H1 (cell line): Measurements from ENCODE around the gene TANC1. TPM values are rescaled to one million over a fixed set of nuclear protein-coding genes. Genes with fewer than 3 reads are reported as not detected.

ENCODE experiments used
- CTCF ChIA-PET: fragments of 300-600 bp; sonication (Branson Sonifier 250); formaldehyde crosslinking; loops from one replicate; lab custom pipeline; 2021; ENCODE audit not compliant: partially characterized antibody; lab: Charles Lee
- POLR2A ChIA-PET: fragments of 300-600 bp; sonication (Branson Sonifier 250); formaldehyde crosslinking; loops from one replicate; lab custom pipeline; 2021; ENCODE audit warnings: inconsistent platforms; ENCODE audit not compliant: partially characterized antibody; lab: Charles Lee
- DNase-seq, 2 experiments: peaks; one replicate each; pipeline versions ENCODE4 v3.0.0 to v3.0.0-alpha.2; 2010 to 2022; ENCODE audit warnings: low spot score in 2 of 2, low read depth in 1 of 2, mixed read lengths in 1 of 2
- FAIRE-seq: peaks from 2 replicates; lab custom pipeline; 2011; peaks lifted over from hg19 to GRCh38; lab: Jason Lieb, UNC
- H2AFZ ChIP-seq: 2 replicates; pipeline ENCODE4 v1.8.1; 2012; ENCODE audit warnings: low read length, inconsistent platforms
- H2AK5ac ChIP-seq: 2 replicates; pipeline ENCODE4 v1.6.1; 2013; ENCODE audit warnings: low read depth, low read length
- H2BK120ac ChIP-seq: replicated peaks from 2 replicates; pipeline ENCODE3; 2013; ENCODE audit warnings: low read depth, low read length, inconsistent platforms
- H2BK12ac ChIP-seq: 2 replicates; pipeline ENCODE4 v1.6.1; 2013; ENCODE audit warnings: low read depth, low read length
- H2BK15ac ChIP-seq: 2 replicates; pipeline ENCODE4 v1.6.1; 2013; ENCODE audit warnings: low read length
- H2BK20ac ChIP-seq: 2 replicates; pipeline ENCODE4 v1.6.1; 2013; ENCODE audit warnings: low read length
- H2BK5ac ChIP-seq: 2 replicates; pipeline ENCODE4 v1.6.1; 2013; ENCODE audit warnings: low read depth, low read length
- H3K14ac ChIP-seq: 2 replicates; pipeline ENCODE4 v1.6.1; 2013; ENCODE audit warnings: inconsistent platforms; ENCODE audit not compliant: insufficient read length
- H3K18ac ChIP-seq: 2 replicates; pipeline ENCODE4 v1.6.1; 2013; ENCODE audit warnings: low read length; ENCODE audit errors: extremely low read depth
- H3K23ac ChIP-seq: 2 replicates; pipeline ENCODE4 v1.6.1; 2013; ENCODE audit warnings: inconsistent platforms; ENCODE audit not compliant: insufficient read length
- H3K23me2 ChIP-seq: 2 replicates; pipeline ENCODE4 v1.6.1; 2013; ENCODE audit warnings: low read depth, low read length
- H3K27ac ChIP-seq: 2 replicates; pipeline ENCODE4 v1.6.1; 2011; ENCODE audit warnings: low read depth, low read length, inconsistent platforms
- H3K27me3 ChIP-seq, 4 experiments: replicated peaks in 1 of 4; 1 replicate in 1 of 4; 2 replicates in 3 of 4; pipeline versions ENCODE4 v1.6.1 to v1.8.1; 2011 to 2013; ENCODE audit warnings: low read length in 3 of 4, mild to moderate bottlenecking in 3 of 4, inconsistent platforms in 2 of 4, mixed read lengths in 2 of 4, moderate library complexity in 1 of 4; ENCODE audit not compliant: control insufficient read depth in 3 of 4, insufficient read depth in 3 of 4; ENCODE audit errors: extremely low read depth in 1 of 4
- H3K36me3 ChIP-seq, 4 experiments: 2 replicates each; pipeline versions ENCODE4 v1.6.1 to v1.8.1; 2011 to 2013; ENCODE audit warnings: mild to moderate bottlenecking in 4 of 4, low read length in 3 of 4, moderate library complexity in 2 of 4, control low read depth in 1 of 4, inconsistent platforms in 1 of 4; ENCODE audit not compliant: insufficient read depth in 4 of 4, control insufficient read depth in 2 of 4
- H3K4ac ChIP-seq: replicated peaks from 2 replicates; pipeline ENCODE3; 2013; ENCODE audit warnings: low read length, low read depth, mixed read lengths, inconsistent platforms; ENCODE audit not compliant: insufficient read length
- H3K4me1 ChIP-seq, 4 experiments: replicated peaks in 1 of 4; 1 replicate in 1 of 4; 2 replicates in 3 of 4; pipeline versions ENCODE4 v1.6.1 to v1.8.1; 2011 to 2013; ENCODE audit warnings: low read length in 3 of 4, inconsistent platforms in 2 of 4, mixed read lengths in 1 of 4; ENCODE audit not compliant: insufficient read depth in 4 of 4, control insufficient read depth in 3 of 4
- H3K4me2 ChIP-seq, 2 experiments: 2 replicates each; pipeline versions ENCODE4 v1.6.1 to v1.8.1; 2011 to 2013; ENCODE audit warnings: low read depth in 2 of 2, low read length in 2 of 2, control low read depth in 1 of 2, inconsistent platforms in 1 of 2, mild to moderate bottlenecking in 1 of 2; ENCODE audit not compliant: insufficient read depth in 1 of 2
- H3K4me3 ChIP-seq, 4 experiments: fragments of 200-600, 300-600 bp in 1 of 4; sonication (generic), shearing (Covaris generic), sonication (Bioruptor Twin) in 1 of 4; 2 replicates each; pipeline versions ENCODE4 v1.5.1 to v1.8.1; 2011 to 2016; ENCODE audit warnings: low read length in 4 of 4, low read depth in 3 of 4, control low read depth in 2 of 4, inconsistent platforms in 2 of 4, mild to moderate bottlenecking in 2 of 4, mixed read lengths in 1 of 4, moderate library complexity in 1 of 4; ENCODE audit not compliant: insufficient read depth in 2 of 4; ENCODE audit errors: extremely low read depth in 1 of 4
- H3K56ac ChIP-seq: replicated peaks from 2 replicates; pipeline ENCODE3; 2013; ENCODE audit warnings: low read depth, mild to moderate bottlenecking, mixed read lengths, low read length, inconsistent platforms; ENCODE audit not compliant: insufficient read length
- H3K79me1 ChIP-seq: 2 replicates; pipeline ENCODE4 v1.6.1; 2013; ENCODE audit warnings: low read depth, low read length, control low read depth
- H3K79me2 ChIP-seq, 2 experiments: 2 replicates each; pipeline versions ENCODE4 v1.6.1 to v1.8.1; 2012 to 2013; ENCODE audit warnings: low read length in 2 of 2, mild to moderate bottlenecking in 2 of 2, inconsistent platforms in 1 of 2; ENCODE audit not compliant: insufficient read depth in 2 of 2, control insufficient read depth in 1 of 2
- H3K9ac ChIP-seq, 4 experiments: replicated peaks in 1 of 4; 1 replicate in 1 of 4; 2 replicates in 3 of 4; pipeline versions ENCODE4 v1.6.1 to v1.8.1; 2011 to 2013; ENCODE audit warnings: low read depth in 3 of 4, low read length in 3 of 4, control low read depth in 2 of 4, mild to moderate bottlenecking in 2 of 4, moderate library complexity in 2 of 4, inconsistent platforms in 1 of 4; ENCODE audit errors: extremely low read depth in 1 of 4
- H3K9me3 ChIP-seq, 2 experiments: 2 replicates each; pipeline versions ENCODE4 v1.6.1 to v1.8.1; 2012 to 2013; ENCODE audit warnings: mild to moderate bottlenecking in 2 of 2, moderate library complexity in 2 of 2, control low read depth in 1 of 2, inconsistent platforms in 1 of 2, low read depth in 1 of 2, low read length in 1 of 2, mixed read lengths in 1 of 2; ENCODE audit not compliant: insufficient read depth in 2 of 2
- H4K20me1 ChIP-seq, 2 experiments: replicated peaks in 1 of 2; 2 replicates each; pipeline versions ENCODE3 to v1.8.1; 2011 to 2013; ENCODE audit warnings: inconsistent platforms in 2 of 2, low read length in 2 of 2, mild to moderate bottlenecking in 1 of 2; ENCODE audit not compliant: insufficient read depth in 2 of 2, control insufficient read depth in 1 of 2
- H4K5ac ChIP-seq: 2 replicates; pipeline ENCODE4 v1.6.1; 2013; ENCODE audit warnings: low read length, low read depth, mixed read lengths, inconsistent platforms; ENCODE audit not compliant: insufficient read length
- H4K8ac ChIP-seq: 2 replicates; pipeline ENCODE4 v1.8.0; 2013; ENCODE audit warnings: mild to moderate bottlenecking, moderate library complexity, low read length, inconsistent platforms; ENCODE audit not compliant: insufficient read depth; ENCODE audit errors: extremely low read depth
- H4K91ac ChIP-seq: replicated peaks from 2 replicates; pipeline ENCODE3; 2013; ENCODE audit warnings: low read length, mixed read lengths, inconsistent platforms; ENCODE audit not compliant: insufficient read length
- BCL11A ChIP-seq, 2 experiments: IDR thresholded peaks; one replicate each; pipeline ENCODE4 v1.6.1; 2011; ENCODE audit warnings: low read depth in 2 of 2, low read length in 2 of 2, mild to moderate bottlenecking in 2 of 2
- CHD1 ChIP-seq: IDR thresholded peaks from 2 replicates; pipeline ENCODE4 v1.6.1; 2012; ENCODE audit warnings: low read depth, low read length, improper control_type of control experiment
- CREB1 ChIP-seq: IDR thresholded peaks from 2 replicates; pipeline ENCODE4 v1.6.1; 2012; ENCODE audit warnings: inconsistent platforms
- JUN ChIP-seq: IDR thresholded peaks from 2 replicates; pipeline ENCODE4 v1.6.1; 2011; ENCODE audit warnings: low read depth, mild to moderate bottlenecking, improper control_type of control experiment, low read length
- KDM1A ChIP-seq: fragments of 200-600, 300-600 bp; sonication (generic); IDR thresholded peaks from 2 replicates; pipeline ENCODE4 v1.7.1; 2016; ENCODE audit warnings: mild to moderate bottlenecking, low read length, borderline replicate concordance
- MAX ChIP-seq: IDR thresholded peaks from 2 replicates; pipeline ENCODE4 v1.6.1; 2012; ENCODE audit warnings: inconsistent platforms
- PHF8 ChIP-seq: fragments of 200-600 bp; sonication (generic); conservative IDR thresholded peaks from 2 replicates; pipeline ENCODE4 v1.7.1; 2012; ENCODE audit warnings: low read depth, mild to moderate bottlenecking, inconsistent platforms, low read length, moderate library complexity
- RBBP5 ChIP-seq: IDR thresholded peaks from 2 replicates; pipeline ENCODE4 v1.7.1; 2012; ENCODE audit warnings: low read depth, mild to moderate bottlenecking, inconsistent platforms, low read length, moderate library complexity, borderline replicate concordance
- RNF2 ChIP-seq: fragments of 200-900, 300-1000 bp; sonication (generic); IDR thresholded peaks from 2 replicates; pipeline ENCODE4 v1.7.1; 2016; ENCODE audit warnings: borderline replicate concordance, low read depth, mild to moderate bottlenecking, antibody characterized with exemption, low read length; ENCODE audit not compliant: poor library complexity, severe bottlenecking; ENCODE audit errors: missing control alignments
- RXRA ChIP-seq: IDR thresholded peaks from 2 replicates; pipeline ENCODE4 v1.6.1; 2011; ENCODE audit warnings: low read depth, mild to moderate bottlenecking, low read length, moderate library complexity; ENCODE audit not compliant: insufficient read depth
- SIN3A ChIP-seq, 2 experiments: IDR thresholded peaks in 1 of 2; conservative IDR thresholded peaks in 1 of 2; 2 replicates each; pipeline ENCODE4 v1.6.1; 2011 to 2012; ENCODE audit warnings: low read length in 2 of 2, improper control_type of control experiment in 1 of 2, low read depth in 1 of 2, mild to moderate bottlenecking in 1 of 2
- SP4 ChIP-seq: IDR thresholded peaks from 2 replicates; pipeline ENCODE4 v1.6.1; 2012; ENCODE audit warnings: low read length, inconsistent platforms
- TCF12 ChIP-seq: IDR thresholded peaks from 2 replicates; pipeline ENCODE4 v1.6.1; 2011; ENCODE audit warnings: low read depth, mild to moderate bottlenecking, low read length
- TEAD4 ChIP-seq: IDR thresholded peaks from 2 replicates; pipeline ENCODE4 v1.6.1; 2012; ENCODE audit warnings: low read depth, low read length, inconsistent platforms, mixed read lengths
- WGBS, 2 experiments: shearing (Covaris generic) in 1 of 2; methylation state at CpG; one replicate each; pipeline versions ENCODE4 v1.1.6 to v1.1.7; 2013 to 2015; ENCODE audit warnings: low lambda C conversion rate in 2 of 2, mixed read lengths in 2 of 2, inconsistent platforms in 1 of 2, low coverage in 1 of 2, missing lambda C conversion rate in 1 of 2; ENCODE audit not compliant: insufficient replicate concordance in 2 of 2, insufficient coverage in 1 of 2, insufficient read length in 1 of 2; ENCODE audit errors: extremely low coverage in 1 of 2, missing lambda C conversion rate in 1 of 2; 5-methylcytosine and 5-hydroxymethylcytosine counted together
- polyA plus RNA-seq, 7 experiments: library from polyadenylated mRNA; depleted of rRNA in 3 of 7; stranded (reverse) in 5 of 7; unstranded in 2 of 7; fragments of >200 nt in 5 of 7; fragments of 200-250 nt in 2 of 7; gene quantifications; 1 replicate in 5 of 7; 2 replicates in 1 of 7; 4 replicates in 1 of 7; pipeline versions ENCODE4 v1.2.1 to v1.2.3, GENCODE V29; 2011 to 2013; ENCODE audit warnings: missing spikeins in 2 of 7, mixed read lengths in 2 of 7
- total RNA-seq: library from RNA; stranded (reverse); fragmentation: NEBNext Ultra II Directional; extraction: Animal tissue kit (Norgen Biotek cat#: 25700); gene quantifications from 2 replicates; pipeline ENCODE4 v1.2.1, GENCODE V29; 2021

TANC1 gene
- total and polyA plus RNA-seq, 2 of the 8 experiments (the other 6 are each of a cell fraction or from before 2014, with no cell fraction given) = 4.1 to 7.6 TPM

- H4K91ac ChIP-seq = no peak overlapping the region
- no peak overlapping the region for H2BK15ac ChIP-seq
- FAIRE-seq (no peak), DNase-seq (no peak)
- H3K56ac ChIP-seq = no peak overlapping the region
- POLR2A ChIA-PET = interaction anchor here (1.3 kb wide), 1 partner anchor 149 kb away, joined by 3 read pairs; the partner anchor contains the start of gene TANC1
- no peaks in the 10 kb centered on the region for H4K20me1 ChIP-seq
- H3K27me3 ChIP-seq = no peaks in the 10 kb centered on the region
- no peak overlapping the region for H2BK20ac ChIP-seq
- H3K4me2 ChIP-seq = no peak overlapping the region
- no peak overlapping the region for H3K9ac ChIP-seq
- no peak overlapping the region for H2BK5ac ChIP-seq
- no peak overlapping the region for H3K27ac ChIP-seq
- H3K4me3 ChIP-seq = no peak overlapping the region
- no peak overlapping the region for H4K8ac ChIP-seq
- CTCF ChIA-PET = interaction anchor here (0.9 to 6.2 kb wide), 15 partner anchors 9 to 221 kb away, joined by 3 to 79 read pairs (median 5); no protein-coding TSS in a partner anchor
- H3K23me2 ChIP-seq = no peaks in the 10 kb centered on the region
- no peaks in the 10 kb centered on the region for H3K4me1 ChIP-seq
- H3K79me2 ChIP-seq = no peaks in the 10 kb centered on the region
- H2AK5ac ChIP-seq = no peak overlapping the region
- no peak overlapping the region for H3K18ac ChIP-seq
- no peak overlapping the region for H3K23ac ChIP-seq
- H3K79me1 ChIP-seq = no peaks in the 10 kb centered on the region
- H3K14ac ChIP-seq = no peak overlapping the region
- 100% methylated on average over 1 of the region's 4 CpGs; no CpG with 5 or more reads in 1 of the 2 experiments for WGBS, 2 experiments
- H2BK12ac ChIP-seq = no peak overlapping the region
- no peaks in the 10 kb centered on the region for H3K36me3 ChIP-seq
- no peak overlapping the region for H2BK120ac ChIP-seq
- no peak overlapping the region for H4K5ac ChIP-seq
- no peak overlapping the region for H3K4ac ChIP-seq
- H2AFZ ChIP-seq = no peak overlapping the region
- H3K9me3 ChIP-seq = no peaks in the 10 kb centered on the region
- TF ChIP-seq RNF2 = no peak
- TF ChIP-seq PHF8 = no peak
- no peak for TF ChIP-seq CREB1
- no peak for TF ChIP-seq RXRA
- no peak for TF ChIP-seq BCL11A (IDR thresholded peaks at IDR 0.05; ENCODE audit: low read depth in 2 of 2, low read length in 2 of 2)
- no peak for TF ChIP-seq TEAD4
- TF ChIP-seq TCF12 = no peak
- TF ChIP-seq KDM1A = no peak
- TF ChIP-seq SP4 = no peak
- no peak for TF ChIP-seq JUN
- TF ChIP-seq RBBP5 = no peak
- no peak for TF ChIP-seq CHD1
- TF ChIP-seq SIN3A (conservative IDR thresholded peaks at IDR 0.05 in 1 of 2, IDR thresholded peaks at IDR 0.05 in 1 of 2; ENCODE audit: low read depth in 1 of 2, low read length in 2 of 2) = no peak
- TF ChIP-seq MAX = no peak
Measured at GRCh38 chr2:159117658-159118057, 149.2 kb downstream of the TANC1 start.
